GM19025 (cell line): ENCODE measurements around the gene ZNF408.

Source experiments
- ATAC-seq: cut with Tn5 transposase; IDR thresholded peaks from one replicate; pipeline ENCODE4 v1.9.1; 2021; ENCODE audit warnings: mild to moderate bottlenecking, low read depth, moderate library complexity; ENCODE audit not compliant: unreplicated experiment

ZNF408 gene

DNA sequence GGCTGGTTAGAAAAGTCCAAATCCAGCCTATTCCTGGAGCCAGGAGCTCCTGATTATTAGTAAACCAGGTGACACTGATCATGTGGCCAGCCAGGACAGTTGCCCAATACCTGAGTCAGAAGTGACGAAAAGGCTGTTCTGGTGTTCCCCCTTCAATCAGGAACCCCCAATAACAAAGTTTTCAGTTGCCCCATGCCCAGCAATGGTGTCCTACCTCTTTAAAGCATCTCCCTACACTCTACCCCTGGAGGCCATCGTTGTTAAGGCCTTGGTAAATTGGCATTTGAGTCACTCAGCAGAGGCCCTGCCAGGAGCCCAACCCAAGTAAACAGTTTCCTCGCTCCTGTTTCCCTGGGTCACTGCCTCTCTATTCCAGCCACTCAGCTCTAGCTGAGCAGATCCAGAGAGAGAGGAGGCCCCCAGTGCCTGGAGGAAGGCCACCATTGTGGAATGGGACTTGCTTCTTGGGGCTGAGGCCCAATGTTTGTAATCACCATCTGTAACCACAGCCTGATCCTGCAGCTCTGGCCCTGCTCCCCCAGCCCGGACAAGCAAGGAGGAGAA, 25.5 kb upstream of the ZNF408 start:
- no peak for ATAC-seq

DNA sequence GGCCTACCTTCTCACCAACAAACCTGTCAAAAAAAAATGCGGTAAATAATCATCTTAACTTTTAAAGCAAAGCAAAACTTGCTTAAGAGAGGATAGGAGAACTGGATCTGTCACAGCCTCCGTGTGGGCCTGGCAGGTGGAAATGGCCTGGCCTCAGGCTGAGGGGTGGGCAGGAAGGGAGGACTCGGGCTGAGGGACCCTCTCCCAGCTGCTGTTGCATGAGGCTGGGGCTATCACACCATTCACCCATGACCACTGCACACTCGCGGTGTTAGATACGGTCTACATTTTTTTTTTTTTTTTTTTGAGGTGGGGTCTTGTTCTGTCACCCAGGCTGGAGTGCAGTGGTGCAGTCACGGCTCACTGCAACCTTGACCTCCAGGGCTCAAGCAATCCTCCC, 24.9 kb upstream of the ZNF408 start:
- ATAC-seq, result no peak

DNA sequence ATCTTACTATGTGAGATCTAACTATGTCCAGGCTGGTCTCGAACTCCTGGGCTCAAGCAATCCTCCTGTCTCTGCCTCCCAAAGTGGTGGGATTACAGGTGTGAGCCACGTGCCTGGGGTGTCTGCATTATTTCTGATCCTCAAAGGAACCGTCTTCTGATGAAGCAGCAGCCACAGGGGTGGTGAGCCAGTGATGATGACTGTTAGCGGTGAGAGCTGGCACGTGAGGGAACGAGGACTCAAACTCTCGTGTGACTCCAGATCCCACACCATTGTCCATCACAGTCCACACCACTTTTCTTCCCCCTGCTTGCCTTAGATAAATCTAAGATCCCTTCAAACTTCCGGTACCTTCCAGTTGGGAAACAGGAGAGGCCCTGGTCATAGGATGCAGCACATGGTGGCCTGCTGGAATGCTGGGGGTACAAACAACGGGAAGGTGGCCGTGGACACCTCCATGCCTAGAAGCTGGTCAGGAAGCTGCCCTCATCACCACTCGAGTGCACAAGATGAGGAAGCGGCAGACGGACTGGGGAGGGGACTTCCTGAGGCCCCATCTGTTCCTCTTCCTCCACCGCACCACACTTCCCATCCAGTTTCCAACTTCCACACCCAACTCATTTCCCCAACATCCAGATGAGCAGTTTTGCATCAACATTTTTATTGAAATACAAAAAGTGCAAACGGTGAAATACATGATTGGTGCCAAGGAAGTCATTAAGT, 24.2 kb upstream of the ZNF408 start:
- ATAC-seq, result no peak

DNA sequence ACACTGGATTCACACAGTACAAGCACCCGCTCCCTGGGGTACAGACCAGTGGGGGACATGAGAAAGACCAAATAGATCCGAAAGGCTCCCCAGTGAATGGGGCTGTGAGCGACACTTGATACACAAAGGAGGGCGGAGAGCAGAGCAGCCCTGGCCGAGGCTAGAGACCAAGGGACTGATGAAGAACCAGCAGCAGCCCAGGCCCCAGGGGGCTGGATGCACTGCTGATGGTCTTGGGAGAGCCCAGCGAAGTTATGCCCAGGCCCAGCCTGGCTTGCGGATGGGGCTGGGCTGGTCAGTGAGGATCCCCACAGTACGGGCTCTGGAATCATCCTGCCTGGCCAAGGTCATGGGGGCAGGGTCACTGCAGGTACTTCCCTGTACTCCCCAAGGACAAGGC, 23.7 kb upstream of the ZNF408 start:
- ATAC-seq, result no peak

DNA sequence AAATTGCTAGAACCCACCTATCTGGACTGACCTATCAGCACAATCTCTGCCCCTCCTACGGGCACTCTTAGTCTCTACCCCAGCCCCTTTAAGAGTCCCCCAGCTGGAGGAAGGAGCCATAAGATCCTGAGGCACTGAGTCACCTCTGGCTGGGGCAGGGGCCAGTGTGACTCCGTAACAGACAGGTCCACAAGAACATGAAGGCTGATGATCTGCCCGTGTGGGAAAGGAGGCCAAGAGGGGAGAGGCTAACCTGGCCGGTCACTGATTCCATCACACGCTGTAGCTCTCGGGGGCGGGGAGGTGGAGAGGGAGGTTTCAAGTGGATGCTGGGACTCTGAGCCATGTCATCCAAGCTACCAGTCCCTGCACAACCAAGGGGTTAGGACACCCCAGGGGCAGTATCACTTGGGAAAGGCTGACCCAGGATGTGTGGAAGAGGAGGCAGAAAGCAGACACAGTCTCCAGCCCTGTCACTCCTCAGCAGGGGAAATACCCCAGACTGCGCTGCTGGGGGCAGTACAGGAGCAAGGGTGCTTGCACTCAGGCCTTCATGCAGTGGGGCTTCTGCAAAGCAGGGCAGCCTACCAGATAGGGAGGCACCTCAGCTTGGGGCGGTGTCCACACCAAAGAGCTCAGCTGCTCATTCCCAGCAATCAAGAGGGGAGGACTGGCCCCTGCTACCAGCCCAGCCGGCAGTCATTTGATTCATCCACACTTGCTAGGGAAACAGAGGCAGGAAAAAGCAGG, 22.7 kb upstream of the ZNF408 start:
- no peak for ATAC-seq

DNA sequence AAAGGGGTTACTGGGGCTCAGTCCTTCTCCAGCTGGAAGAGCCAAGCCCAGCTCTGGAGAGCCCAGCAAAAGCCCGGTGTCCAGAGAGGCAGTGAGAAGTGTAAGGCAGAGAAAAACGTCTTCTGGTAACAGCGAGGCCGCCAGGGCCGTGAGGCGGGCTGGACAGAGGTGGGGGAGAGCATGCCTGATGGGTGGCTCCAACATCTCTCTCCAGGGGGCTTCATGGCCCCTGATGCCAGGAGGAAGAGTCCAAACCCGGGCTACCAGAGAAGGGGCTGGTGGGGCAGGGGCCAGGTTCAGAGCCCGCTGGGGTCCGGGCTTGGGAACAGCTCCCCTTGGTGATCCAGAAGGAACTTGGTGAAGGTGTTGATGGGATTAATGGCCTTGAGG, 22.1 kb upstream of the ZNF408 start:
- ATAC-seq, result no peak

DNA sequence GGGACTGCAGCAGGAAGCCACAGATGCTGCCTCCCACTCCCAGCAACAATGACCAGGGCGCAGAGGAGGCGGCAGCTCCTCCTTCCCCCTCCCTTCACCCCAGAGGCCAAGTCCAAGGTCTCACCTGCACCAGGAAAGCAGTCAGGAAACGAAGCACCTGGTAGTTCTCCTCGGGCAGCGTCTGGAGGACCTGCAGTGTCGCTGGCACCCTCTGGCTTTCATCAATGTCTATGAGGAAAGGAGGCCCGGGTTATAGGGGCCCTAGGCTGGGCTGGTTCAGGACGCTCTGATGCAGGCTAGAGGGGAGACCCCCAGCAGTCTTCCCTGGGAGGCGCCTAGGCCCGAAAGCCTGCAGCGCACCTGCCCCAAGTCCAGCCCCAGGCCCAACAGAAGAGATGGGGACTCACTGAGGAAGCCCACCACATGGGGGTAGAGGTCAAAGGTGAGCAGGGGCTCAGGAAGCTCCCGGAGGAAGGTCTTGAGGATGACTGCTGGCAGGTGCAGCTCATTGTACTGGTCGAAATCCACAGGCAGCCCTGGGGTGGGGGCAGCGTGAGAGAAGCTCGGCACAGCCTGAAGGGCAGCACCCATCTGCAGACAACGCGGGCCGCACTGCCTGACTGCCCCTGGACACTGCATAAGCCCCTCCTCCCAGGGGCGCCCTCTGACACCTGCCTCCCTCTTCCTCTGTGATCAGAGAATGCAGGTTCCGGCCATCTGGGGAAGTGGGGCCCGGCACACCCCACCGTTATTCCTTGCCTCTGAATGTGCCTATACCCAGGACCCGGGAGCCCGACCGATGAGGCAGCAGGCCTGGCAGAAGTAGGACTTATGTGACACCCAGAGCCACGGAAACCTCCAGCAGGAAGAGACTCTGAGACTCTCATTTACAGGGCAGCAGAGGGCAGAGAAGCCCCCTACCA, 21.3 kb upstream of the ZNF408 start:
- ATAC-seq, result no peak

DNA sequence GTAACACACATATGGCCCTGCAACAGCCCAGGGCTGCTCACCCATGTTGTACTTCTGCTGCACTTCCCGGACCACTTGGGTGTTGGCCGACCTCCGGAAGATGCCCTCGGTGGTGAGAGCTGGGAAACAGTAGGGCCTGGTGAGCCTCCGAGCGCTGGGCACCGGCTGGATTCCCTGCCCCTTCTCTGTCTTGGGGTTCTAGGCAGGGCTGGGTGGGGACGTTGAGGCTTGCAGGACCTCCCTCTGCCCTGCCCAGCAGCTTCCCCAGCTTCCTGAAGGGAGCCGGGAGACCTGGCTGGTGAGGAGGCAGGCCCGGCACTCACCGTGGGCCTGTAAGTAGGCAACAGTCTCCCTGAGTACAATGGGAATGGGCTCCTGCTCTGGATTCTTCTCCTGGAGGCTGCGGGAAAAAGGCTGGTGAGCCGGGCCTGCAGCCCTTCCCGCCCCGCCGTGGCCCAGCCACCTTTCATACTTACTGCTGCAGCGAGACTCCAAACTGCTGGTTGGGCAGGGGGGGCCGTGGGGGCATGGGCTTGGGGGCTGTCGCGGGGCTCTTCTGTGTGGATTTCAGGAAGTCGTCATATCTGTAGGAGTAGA, 20.6 kb upstream of the ZNF408 start:
- ATAC-seq, result no peak

DNA sequence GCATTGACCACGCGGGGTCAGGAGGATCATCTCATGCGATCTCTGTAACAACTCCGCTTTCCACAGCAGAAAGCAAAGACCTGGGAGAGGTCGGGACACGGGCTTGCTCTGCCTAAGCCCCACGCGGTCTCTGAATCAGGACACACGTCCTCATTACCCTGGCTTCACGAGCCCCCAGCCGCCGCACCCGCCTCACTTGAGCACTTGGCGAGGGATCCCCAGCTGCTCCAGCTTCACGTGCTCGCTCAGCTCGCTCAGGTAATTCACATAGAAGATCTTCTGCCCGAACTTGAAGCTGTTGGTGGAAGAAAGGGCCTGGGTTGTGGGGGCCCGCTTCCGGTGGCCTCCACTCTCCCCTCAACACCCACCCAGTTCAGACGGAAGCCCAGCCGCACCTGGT, 20.0 kb upstream of the ZNF408 start:
- ATAC-seq, result no peak

DNA sequence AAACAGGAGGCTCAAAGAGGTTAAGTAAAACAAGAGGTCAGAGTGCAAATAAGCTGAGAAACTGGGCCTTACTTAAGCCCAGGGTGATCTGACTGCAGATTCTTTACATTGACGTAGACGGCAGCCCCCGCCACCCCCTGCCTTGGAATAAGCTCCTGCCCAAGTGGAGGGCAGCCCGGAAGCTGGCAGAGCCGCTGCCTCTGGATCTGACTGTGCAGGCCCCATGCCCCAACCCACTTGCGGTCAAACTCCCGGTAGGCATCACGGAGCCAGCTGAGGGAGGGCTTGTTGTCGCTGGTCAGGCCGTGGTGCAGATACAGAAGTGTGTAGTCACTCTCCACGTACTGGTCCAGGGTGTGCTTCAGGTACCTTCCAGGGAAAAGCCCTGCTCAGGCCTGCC, 19.0 kb upstream of the ZNF408 start:
- no peak for ATAC-seq

DNA sequence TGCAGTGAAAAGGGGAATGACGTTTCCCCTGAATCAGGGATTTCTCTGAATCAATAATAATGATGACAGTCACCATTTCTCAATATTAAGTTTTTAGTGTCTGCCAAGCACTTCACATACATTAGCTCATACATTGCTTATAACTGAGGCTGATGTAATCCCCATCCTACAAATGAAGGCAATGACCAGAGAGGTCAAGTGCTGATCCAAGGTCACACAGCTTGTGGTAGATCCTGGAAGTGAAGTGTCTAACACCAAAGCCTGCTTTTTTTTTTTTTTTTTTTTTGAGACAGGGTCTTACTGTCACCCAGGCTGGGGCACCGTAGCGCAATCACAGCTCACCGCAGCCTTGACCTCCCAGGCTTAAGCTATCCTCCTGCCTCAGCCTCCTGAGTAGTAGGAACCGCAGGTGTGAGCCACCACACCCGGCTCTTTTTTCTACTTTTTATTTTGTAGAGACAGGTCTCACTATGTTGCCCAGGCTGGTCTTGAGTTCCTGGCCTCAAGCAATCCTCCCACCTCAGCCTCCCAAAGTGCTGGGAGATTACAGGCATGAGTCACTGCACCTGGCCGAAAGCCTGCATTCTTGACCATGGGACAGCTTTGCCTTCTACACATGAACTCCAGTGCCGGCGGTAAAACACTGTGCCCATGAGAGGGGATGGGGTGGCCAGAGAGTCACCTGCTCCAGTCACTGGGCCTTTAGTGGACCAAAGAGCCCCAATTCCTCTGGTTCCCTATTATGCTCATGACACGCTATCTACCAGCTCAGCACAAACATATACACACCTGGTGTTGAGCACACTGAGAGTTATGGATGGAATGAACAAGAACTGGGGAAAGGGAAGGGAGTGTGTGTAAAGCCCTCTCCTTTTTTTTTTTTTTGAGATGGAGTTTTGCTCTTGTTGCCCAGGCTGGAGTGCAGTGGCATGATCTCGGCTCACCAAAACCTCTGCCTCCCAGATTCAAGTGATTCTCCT, 17.8 kb upstream of the ZNF408 start:
- ATAC-seq, result no peak

DNA sequence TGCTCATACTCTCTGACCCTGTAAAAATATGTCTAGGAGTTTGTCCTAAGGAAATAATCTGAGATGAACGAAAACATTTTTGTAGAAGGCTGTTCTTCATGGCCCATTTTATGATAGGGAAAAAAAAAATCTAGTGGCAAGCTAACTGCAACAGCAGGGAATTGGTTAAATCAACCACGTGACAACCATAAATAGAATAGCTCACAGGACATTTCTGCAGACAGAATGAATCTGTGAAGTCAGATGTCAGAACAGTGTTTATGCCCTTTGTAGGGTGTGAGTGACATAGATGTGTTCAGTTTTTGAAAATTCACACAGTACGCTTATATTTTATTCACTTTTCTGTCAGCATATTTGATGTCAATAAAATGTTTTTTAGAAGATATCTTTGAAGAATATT, 16.5 kb upstream of the ZNF408 start:
- ATAC-seq, result no peak

DNA sequence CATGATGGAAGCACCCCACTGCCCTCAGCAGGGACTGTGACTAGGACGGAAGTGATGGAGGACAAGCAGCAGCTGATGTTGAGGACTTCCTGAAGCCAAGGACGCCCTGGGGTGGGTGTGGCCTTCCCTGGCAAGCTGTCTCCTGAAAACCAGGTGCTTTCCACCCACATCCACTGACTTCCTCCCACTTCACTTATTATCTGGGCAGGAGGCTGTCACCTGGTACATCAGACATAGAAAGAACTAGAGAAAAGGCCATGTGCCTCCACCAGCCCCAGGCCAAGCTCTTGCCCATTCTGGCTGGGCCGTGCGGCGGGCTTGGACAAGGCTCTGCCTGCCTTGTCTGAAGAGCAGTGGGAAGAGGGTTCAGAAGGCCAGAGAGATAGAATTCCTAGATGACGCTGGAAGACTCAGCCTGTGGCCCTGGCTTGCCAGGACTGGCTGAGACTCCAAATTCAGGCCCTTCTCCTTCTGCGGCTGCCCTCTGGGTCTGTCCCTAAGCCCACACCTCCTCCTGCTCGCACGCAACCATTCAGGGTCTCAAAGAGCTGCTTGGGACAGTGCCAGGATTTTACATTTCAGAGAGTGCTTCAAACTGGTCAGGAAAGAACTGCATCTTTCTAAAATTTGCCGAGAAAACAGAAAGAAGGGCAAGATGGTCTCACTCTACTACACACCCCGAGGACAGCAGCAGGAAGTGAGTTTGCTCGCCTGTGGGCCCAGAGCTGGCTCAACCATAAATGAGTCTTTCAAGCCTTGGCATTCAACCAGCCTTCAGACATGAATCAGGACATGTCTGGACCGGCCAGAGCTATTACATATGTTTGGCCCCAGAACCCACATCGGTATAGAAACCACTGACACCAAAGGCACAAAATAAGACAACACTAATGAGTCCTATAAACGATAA, 13.7 kb upstream of the ZNF408 start:
- ATAC-seq, result no peak

DNA sequence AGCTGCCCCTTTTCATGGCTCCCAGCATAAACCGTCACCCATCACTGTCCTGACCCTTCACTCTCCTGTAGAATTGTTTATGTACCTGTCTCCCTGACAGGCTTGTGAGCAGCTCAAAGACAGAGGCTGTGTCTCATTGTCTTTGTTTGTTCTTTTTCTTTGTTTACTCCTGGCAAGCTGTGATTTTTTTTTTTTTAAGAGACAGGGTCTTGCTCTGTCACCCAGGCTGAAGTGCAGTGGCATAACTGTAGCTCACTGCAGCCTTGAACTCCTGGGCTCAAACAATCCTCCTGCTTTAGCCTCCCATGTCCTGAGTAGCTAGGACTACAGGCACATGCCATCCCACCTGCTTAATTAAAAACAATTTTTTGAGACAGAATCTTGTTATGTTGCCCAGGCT, 10.1 kb upstream of the ZNF408 start:
- ATAC-seq, result no peak

DNA sequence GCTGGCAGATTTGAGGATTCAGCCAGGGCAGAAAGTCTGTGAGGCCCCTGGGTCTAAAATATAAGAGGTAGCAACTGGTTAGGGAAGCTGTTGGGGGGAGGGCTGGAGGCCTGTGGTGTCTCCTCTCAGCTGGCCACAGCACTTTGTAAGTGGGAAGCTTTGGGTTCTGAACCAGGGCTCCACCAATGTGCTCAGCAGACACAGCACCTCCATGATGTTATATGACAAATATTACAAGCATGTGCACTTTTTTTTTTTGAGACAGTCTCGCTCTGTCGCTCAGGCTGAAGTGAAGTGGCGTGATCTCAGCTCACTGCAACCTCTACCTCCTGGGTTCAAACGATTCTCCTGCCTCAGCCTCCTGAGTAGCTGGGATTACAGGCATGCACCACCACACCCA, 8.4 kb upstream of the ZNF408 start:
- ATAC-seq, result no peak

DNA sequence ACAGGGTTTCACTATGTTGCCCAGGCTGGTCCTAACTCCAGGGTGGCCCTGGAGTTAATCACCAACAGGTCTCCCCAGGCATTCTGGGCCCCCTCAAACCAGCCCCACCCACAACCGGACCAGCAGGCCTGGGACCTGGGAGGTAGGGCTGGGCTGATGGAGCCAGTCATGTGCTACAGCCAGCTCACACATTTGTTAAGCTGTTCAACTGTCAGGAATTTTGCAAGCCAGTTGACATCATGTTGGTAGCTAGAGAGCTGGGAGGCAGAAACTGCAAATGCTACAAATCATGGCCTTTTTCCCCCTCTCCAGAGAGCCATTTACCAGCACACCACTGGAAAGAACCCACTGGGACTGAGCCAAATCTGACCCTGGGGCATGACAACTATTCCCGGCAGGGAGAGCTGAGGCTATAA, 7.2 kb upstream of the ZNF408 start:
- no peak for ATAC-seq

DNA sequence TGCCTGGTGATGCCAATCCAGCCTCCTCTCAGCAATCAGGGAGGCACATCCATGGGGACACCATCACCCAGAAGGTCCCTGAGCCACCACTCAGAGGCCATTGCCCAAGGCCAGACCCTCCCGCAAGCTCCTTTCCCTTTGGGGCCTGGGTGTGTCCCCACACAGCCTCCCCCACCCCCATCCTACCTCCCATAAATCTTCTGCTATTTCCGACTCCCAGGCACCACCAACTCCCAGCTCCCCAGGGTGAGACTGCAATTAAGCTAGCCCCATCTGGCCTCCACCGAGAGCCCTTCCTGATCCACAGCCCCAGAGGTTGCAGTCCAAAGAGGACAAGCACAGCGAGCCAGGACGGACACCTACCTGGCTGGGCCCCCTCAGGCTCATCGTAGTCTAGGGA, 6.8 kb upstream of the ZNF408 start:
- ATAC-seq, result no peak

DNA sequence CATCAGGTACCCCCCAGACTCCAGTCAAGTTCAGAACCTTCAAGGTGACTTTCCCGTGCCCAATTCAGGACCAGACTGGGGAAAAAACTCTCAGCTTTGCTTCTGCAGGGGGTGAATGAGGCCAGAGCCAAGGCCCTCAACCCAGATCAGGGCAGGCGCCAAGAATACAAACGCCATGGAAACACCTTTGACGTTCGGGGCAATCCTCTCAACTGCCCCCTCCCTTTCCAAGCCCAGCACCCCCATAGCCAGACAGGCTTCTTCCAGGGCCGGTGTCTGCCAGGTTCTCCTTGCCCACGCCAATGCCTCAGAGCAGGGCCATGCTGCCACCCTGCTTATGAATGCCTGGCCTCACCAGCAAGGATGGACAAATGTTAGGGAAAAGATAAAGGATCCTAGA, 6.2 kb upstream of the ZNF408 start:
- ATAC-seq, result no peak
